Left renal pelvis (tissue), 4 donors: Measurements from ENCODE around the gene EMILIN3. TPM values are rescaled to one million over a fixed set of nuclear protein-coding genes. Genes with fewer than 3 reads are reported as not detected.

Experiments
- DNase-seq, 4 donors: peaks; one replicate each; pipeline ENCODE4 v3.0.0-alpha.2; 2013; ENCODE audit warnings: low read depth in 4 of 4, low spot score in 3 of 4
- polyA plus RNA-seq, 4 donors: library from polyadenylated mRNA; unstranded; fragments of 120-200 nt; gene quantifications; one replicate each; pipeline ENCODE4 v1.2.1, GENCODE V29; 2013; ENCODE audit not compliant: insufficient read length in 4 of 4

The EMILIN3 gene
- polyA plus RNA-seq, 4 donors = 8.4 to 43.3 (median 10.5) TPM

- DNase-seq = no peak
Observed at GRCh38 chr20:41364967-41365765, 1.5 kb downstream of the EMILIN3 start.

- no peak for DNase-seq
Observed at GRCh38 chr20:41364236-41364855, 2.3 kb downstream of the EMILIN3 start.

GRCh38 chr20:41363601-41364000 is 3.0 kb downstream of the EMILIN3 start:
- no peak for DNase-seq

GRCh38 chr20:41362748-41363140 is 3.9 kb downstream of the EMILIN3 start:
- DNase-seq = no peak

- no peak for DNase-seq
Observed at GRCh38 chr20:41361757-41362747, 4.6 kb downstream of the EMILIN3 start.

GRCh38 chr20:41360831-41361756 is 5.5 kb downstream of the EMILIN3 start:
- no peak for DNase-seq

- DNase-seq = no peak
Observed at GRCh38 chr20:41359541-41360011, 7.0 kb downstream of the EMILIN3 start.

GRCh38 chr20:41358717-41359116 is 7.9 kb downstream of the EMILIN3 start:
- no peak for DNase-seq

- DNase-seq = no peak
Observed at GRCh38 chr20:41358230-41358629, 8.4 kb downstream of the EMILIN3 start.

- DNase-seq = no peak
Observed at GRCh38 chr20:41357424-41358163, 9.0 kb downstream of the EMILIN3 start.

GRCh38 chr20:41356951-41357350 is 9.7 kb downstream of the EMILIN3 start:
- no peak for DNase-seq

GRCh38 chr20:41355598-41356203 is 10.9 kb downstream of the EMILIN3 start:
- no peak for DNase-seq

- no peak for DNase-seq
Observed at GRCh38 chr20:41355192-41355591, 11.4 kb downstream of the EMILIN3 start.

- DNase-seq = no peak
Observed at GRCh38 chr20:41353530-41353929, 13.1 kb downstream of the EMILIN3 start.

- DNase-seq = no peak
Observed at GRCh38 chr20:41352666-41353065, 14.0 kb downstream of the EMILIN3 start.

- DNase-seq = no peak
Observed at GRCh38 chr20:41352106-41352505, 14.5 kb downstream of the EMILIN3 start.

- DNase-seq = no peak
Observed at GRCh38 chr20:41350408-41350962, 16.1 kb downstream of the EMILIN3 start.

- DNase-seq = no peak
Observed at GRCh38 chr20:41349943-41350342, 16.7 kb downstream of the EMILIN3 start.
